Right atrium auricular region (tissue), 2 donors: ENCODE data around the gene TMEM108. TPM values are rescaled to one million over a fixed set of nuclear protein-coding genes. Genes with fewer than 3 reads are reported as not detected.

ENCODE experiments used
- DNase-seq: peaks from one replicate; pipeline ENCODE4 v3.0.0-alpha.2; 2019; ENCODE audit warnings: low spot score
- H3K27ac ChIP-seq, 2 donors: fragments of 200-600 bp; sonication (generic); 1 replicate in 1 of 2; 2 replicates in 1 of 2; pipeline ENCODE4 v1.5.1; 2016 to 2019
- H3K27me3 ChIP-seq, 2 donors: fragments of 200-600 bp; sonication (generic); one replicate each; pipeline versions ENCODE4 v1.5.1 to v1.6.0; 2017 to 2019
- H3K36me3 ChIP-seq: fragments of 200-600 bp; sonication (generic); one replicate; pipeline ENCODE4 v1.5.1; 2016
- H3K4me1 ChIP-seq, 2 donors: fragments of 200-600 bp; sonication (generic); one replicate each; pipeline versions ENCODE4 v1.5.1 to v1.6.0; 2017 to 2019
- H3K4me3 ChIP-seq, 2 donors: fragments of 200-600 bp; sonication (generic); 1 replicate in 1 of 2; 2 replicates in 1 of 2; pipeline ENCODE4 v1.5.1; 2017 to 2019; ENCODE audit warnings: mild to moderate bottlenecking in 1 of 2, moderate library complexity in 1 of 2
- H3K9me3 ChIP-seq, 2 donors: fragments of 200-600 bp; sonication (generic); one replicate each; pipeline ENCODE4 v1.5.1; 2019
- CTCF ChIP-seq, 2 donors: fragments of 200-600 bp; sonication (generic); IDR thresholded peaks; one replicate each; pipeline ENCODE4 v1.5.1; 2019; ENCODE audit warnings: antibody characterized with exemption in 2 of 2
- total RNA-seq, 2 donors: library from RNA; depleted of rRNA; stranded (reverse); fragments of >200 nt; gene quantifications; one replicate each; pipeline ENCODE4 v1.1.0, GENCODE V29; 2016

The TMEM108 gene
- total RNA-seq, 2 donors from 2014 or later = 5.1 to 5.3 TPM

DNA sequence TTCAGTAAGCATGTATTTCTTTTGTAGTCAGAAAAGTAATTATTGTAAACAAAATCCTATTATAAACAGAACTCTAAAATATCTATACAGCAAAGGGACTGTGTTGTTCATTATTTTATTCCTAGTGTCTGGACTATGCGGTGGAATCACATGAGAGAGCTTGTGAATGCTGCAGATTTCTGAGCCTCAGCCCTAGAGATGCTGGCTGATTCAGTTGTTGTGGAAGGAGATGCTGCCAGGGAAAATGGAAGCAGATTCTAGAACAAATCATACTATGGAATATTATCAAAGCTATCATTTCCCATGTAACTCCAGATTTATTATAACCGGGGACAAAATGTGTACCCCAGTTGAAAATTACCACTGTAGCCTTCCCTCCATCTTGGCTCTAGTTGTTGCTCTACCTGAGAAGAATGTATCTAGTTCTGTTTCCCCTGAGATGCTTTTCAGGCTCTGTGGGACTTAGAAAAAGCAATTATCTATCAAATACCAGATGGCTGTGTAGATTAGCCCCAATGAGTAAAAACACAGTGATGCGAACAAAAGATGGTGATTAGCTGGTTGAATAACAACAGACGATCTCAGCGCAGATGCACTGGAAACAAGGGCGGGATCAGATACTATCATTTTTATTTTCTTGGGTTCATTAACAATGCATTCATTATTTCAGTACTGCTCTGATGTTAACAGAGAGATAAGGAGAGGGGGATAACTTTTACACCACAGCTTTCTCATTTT lies 131.3 kb downstream of the TMEM108 start:
- no peak for DNase-seq
- H3K4me3 ChIP-seq = no peak overlapping the region
- no peaks in the 10 kb centered on the region for H3K27me3 ChIP-seq
- no peaks in the 10 kb centered on the region for H3K9me3 ChIP-seq
- H3K36me3 ChIP-seq = no peaks in the 10 kb centered on the region
- no peaks in the 10 kb centered on the region for H3K4me1 ChIP-seq
- TF ChIP-seq CTCF (IDR thresholded peaks at IDR 0.05) = no peak
- H3K27ac ChIP-seq = no peak overlapping the region

DNA sequence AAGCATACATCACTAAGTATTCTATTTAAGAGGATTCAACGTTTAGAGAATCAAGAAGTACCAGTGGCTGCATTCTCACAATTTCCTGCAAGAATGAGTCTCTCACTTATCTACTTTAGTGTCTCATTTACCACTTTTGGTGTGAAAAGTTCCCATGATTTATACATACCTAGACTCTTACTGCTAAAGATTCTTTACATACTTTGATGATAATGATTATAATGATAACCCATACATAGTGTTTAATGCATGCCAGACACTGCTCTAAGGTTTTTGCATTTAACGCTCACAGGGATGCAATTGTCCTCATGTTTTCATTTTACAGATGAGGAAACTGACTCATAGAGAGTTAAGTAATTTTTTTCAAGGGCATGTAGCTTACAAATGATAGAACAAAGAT lies 133.6 kb downstream of the TMEM108 start:
- Histone ChIP-seq H3K4me1 (no peaks in the 10 kb centered on the region), H3K27me3 (no peaks in the 10 kb centered on the region), H3K36me3 (no peaks in the 10 kb centered on the region), H3K27ac (no peak overlapping the region), H3K9me3 (no peaks in the 10 kb centered on the region), H3K4me3 (no peak overlapping the region)
- DNase-seq = no peak
- TF ChIP-seq CTCF (IDR thresholded peaks at IDR 0.05) = no peak

DNA sequence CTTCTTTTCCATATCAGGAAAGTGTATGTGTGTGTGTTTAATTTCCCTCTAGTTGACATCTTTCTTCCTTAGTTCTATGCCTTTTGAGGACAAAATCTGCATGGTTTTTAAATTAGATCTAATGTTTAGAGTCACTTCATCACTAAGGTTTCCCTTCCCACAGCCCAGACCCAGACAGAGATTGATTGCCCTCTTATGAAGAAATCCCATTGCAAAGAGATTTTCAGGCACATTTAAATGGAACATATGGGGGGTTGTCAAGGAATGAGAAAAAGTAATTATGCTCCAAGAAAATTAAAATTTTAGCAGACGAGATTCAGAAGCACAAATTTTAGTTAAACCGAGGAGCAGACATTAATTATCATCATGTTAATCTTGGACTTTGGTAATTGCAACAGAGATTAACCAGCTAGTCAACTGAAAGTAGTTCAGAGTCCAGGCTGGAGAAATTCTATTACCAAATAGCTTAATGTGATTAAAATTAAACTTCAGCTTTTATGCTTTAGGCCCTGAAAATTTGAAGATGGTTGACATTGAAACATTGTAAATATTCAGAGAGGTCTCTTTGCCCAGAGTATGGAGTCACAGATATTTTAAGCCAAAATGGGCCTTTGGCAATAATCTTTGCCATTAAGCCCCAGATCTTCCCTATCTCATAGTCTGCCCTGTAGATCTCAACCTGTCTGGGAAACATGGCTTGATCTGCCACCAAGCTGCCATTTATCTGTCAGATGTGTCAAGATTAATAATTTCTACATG lies 143.4 kb downstream of the TMEM108 start:
- H3K9me3 ChIP-seq = no peaks in the 10 kb centered on the region
- H3K27me3 ChIP-seq = no peaks in the 10 kb centered on the region
- no peak overlapping the region for H3K4me3 ChIP-seq
- no peaks in the 10 kb centered on the region for H3K4me1 ChIP-seq
- no peak for DNase-seq
- H3K27ac ChIP-seq = no peak overlapping the region
- no peak for TF ChIP-seq CTCF (IDR thresholded peaks at IDR 0.05)
- H3K36me3 ChIP-seq = no peaks in the 10 kb centered on the region

GRCh38 chr3:133187870-133188379 lies 149.7 kb downstream of the TMEM108 start:
- no peaks in the 10 kb centered on the region for H3K9me3 ChIP-seq

GRCh38 chr3:133188996-133189395 lies 150.8 kb downstream of the TMEM108 start:
- Histone ChIP-seq H3K27ac (no peak overlapping the region), H3K27me3 (no peaks in the 10 kb centered on the region), H3K4me3 (no peak overlapping the region), H3K36me3 (no peaks in the 10 kb centered on the region), H3K9me3 (no peaks in the 10 kb centered on the region), H3K4me1 (peaks cover 0 to 20% of the 10 kb centered on the region in 2 donors)
- no peak for DNase-seq
- TF ChIP-seq CTCF (IDR thresholded peaks at IDR 0.05) = no peak

More at GRCh38 chr3:133187870-133188379, 149.7 kb downstream of the TMEM108 start:
- DNase-seq = no peak
- no peaks in the 10 kb centered on the region for H3K36me3 ChIP-seq
- no peak overlapping the region for H3K27ac ChIP-seq
- H3K4me3 ChIP-seq = no peak overlapping the region
- H3K4me1 ChIP-seq = peaks cover 0 to 20% of the 10 kb centered on the region in 2 donors
- H3K27me3 ChIP-seq = no peaks in the 10 kb centered on the region
- TF ChIP-seq CTCF (IDR thresholded peaks at IDR 0.05) = no peak
